C4-2B (cell line): ENCODE measurements around the gene CACNA1G.

Experiments
- CTCF ChIP-seq: fragments of 450-650 bp; conservative IDR thresholded peaks from 2 replicates; pipeline ENCODE4 v1.5.1; 2017; ENCODE audit warnings: mild to moderate bottlenecking
- ZFX ChIP-seq: fragments of 450-650 bp; IDR thresholded peaks from 2 replicates; pipeline ENCODE4 v1.6.1; 2017

- TF ChIP-seq CTCF (no peak), ZFX (no peak)
Measured at GRCh38 chr17:50645748-50646682, 85.5 kb downstream of the CACNA1G start.
